Measurements from ENCODE around the gene CERK.

- no peak for TF ChIP-seq CTCF (IDR thresholded peaks at IDR 0.05; ENCODE audit: insufficient read depth, low read length)
- no peak for TF ChIP-seq SPI1 (IDR thresholded peaks at IDR 0.05; ENCODE audit: borderline replicate concordance, low read depth)
Measured at GRCh38 chr22:46641811-46642266, 96.2 kb downstream of the CERK start.

All from HL-60 (cell line).